ENCODE measurements around the gene TICAM2. TPM values are rescaled to one million over a fixed set of nuclear protein-coding genes. Genes with fewer than 3 reads are reported as not detected.

TICAM2 gene
- total RNA-seq, 1 experiment from 2014 or later = 1.0 TPM

DNA sequence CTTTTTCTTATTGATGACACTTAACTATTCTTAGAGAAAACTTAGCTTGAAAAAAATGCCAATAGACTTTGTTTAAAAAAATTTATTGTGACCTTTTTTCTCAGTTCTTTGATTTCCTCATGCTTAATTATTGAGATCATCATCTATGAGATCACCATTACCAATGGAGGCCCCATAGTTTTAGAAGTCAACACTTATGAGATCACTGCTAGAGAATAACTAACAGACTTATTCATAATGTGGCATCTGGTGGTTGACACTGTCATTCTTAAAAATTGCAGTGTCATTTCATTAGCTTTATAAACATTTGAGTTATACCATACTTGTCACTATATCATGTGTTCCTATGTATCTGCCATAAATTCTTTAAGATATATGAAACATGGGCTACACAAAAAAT lies 42.8 kb downstream of the TICAM2 start:
- TF ChIP-seq, protein P1, sequence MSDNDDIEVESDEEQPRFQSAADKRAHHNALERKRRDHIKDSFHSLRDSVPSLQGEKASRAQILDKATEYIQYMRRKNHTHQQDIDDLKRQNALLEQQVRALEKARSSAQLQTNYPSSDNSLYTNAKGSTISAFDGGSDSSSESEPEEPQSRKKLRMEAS (CRISPR knock-in tag; IDR thresholded peaks at IDR 0.05) = no peak
- TF ChIP-seq, protein P2, sequence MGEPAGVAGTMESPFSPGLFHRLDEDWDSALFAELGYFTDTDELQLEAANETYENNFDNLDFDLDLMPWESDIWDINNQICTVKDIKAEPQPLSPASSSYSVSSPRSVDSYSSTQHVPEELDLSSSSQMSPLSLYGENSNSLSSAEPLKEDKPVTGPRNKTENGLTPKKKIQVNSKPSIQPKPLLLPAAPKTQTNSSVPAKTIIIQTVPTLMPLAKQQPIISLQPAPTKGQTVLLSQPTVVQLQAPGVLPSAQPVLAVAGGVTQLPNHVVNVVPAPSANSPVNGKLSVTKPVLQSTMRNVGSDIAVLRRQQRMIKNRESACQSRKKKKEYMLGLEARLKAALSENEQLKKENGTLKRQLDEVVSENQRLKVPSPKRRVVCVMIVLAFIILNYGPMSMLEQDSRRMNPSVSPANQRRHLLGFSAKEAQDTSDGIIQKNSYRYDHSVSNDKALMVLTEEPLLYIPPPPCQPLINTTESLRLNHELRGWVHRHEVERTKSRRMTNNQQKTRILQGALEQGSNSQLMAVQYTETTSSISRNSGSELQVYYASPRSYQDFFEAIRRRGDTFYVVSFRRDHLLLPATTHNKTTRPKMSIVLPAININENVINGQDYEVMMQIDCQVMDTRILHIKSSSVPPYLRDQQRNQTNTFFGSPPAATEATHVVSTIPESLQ (CRISPR knock-in tag; IDR thresholded peaks at IDR 0.05) = no peak
- TF ChIP-seq ZNF396 (CRISPR knock-in tag; IDR thresholded peaks at IDR 0.05; ENCODE audit: borderline replicate concordance) (no peak), ZNF416 (CRISPR knock-in tag; IDR thresholded peaks at IDR 0.05) (no peak), ESRRA (CRISPR knock-in tag; IDR thresholded peaks at IDR 0.05; ENCODE audit: borderline replicate concordance) (no peak), ZNF138 (CRISPR knock-in tag; conservative IDR thresholded peaks at IDR 0.05) (no peak), GABPB1 (CRISPR knock-in tag; IDR thresholded peaks at IDR 0.05) (no peak), GRHL2 (CRISPR knock-in tag; IDR thresholded peaks at IDR 0.05; ENCODE audit: insufficient replicate concordance, severe bottlenecking) (no peak), FOXP1 (CRISPR knock-in tag; IDR thresholded peaks at IDR 0.05; ENCODE audit: borderline replicate concordance) (no peak), PRRX2 (CRISPR knock-in tag; IDR thresholded peaks at IDR 0.05) (no peak)
- TF ChIP-seq, protein P3, sequence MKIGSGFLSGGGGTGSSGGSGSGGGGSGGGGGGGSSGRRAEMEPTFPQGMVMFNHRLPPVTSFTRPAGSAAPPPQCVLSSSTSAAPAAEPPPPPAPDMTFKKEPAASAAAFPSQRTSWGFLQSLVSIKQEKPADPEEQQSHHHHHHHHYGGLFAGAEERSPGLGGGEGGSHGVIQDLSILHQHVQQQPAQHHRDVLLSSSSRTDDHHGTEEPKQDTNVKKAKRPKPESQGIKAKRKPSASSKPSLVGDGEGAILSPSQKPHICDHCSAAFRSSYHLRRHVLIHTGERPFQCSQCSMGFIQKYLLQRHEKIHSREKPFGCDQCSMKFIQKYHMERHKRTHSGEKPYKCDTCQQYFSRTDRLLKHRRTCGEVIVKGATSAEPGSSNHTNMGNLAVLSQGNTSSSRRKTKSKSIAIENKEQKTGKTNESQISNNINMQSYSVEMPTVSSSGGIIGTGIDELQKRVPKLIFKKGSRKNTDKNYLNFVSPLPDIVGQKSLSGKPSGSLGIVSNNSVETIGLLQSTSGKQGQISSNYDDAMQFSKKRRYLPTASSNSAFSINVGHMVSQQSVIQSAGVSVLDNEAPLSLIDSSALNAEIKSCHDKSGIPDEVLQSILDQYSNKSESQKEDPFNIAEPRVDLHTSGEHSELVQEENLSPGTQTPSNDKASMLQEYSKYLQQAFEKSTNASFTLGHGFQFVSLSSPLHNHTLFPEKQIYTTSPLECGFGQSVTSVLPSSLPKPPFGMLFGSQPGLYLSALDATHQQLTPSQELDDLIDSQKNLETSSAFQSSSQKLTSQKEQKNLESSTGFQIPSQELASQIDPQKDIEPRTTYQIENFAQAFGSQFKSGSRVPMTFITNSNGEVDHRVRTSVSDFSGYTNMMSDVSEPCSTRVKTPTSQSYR (CRISPR knock-in tag; IDR thresholded peaks at IDR 0.05) = no peak
- TF ChIP-seq, protein P4, sequence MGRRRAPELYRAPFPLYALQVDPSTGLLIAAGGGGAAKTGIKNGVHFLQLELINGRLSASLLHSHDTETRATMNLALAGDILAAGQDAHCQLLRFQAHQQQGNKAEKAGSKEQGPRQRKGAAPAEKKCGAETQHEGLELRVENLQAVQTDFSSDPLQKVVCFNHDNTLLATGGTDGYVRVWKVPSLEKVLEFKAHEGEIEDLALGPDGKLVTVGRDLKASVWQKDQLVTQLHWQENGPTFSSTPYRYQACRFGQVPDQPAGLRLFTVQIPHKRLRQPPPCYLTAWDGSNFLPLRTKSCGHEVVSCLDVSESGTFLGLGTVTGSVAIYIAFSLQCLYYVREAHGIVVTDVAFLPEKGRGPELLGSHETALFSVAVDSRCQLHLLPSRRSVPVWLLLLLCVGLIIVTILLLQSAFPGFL (CRISPR knock-in tag; IDR thresholded peaks at IDR 0.05; ENCODE audit: borderline replicate concordance) = no peak
- TF ChIP-seq, protein P5, sequence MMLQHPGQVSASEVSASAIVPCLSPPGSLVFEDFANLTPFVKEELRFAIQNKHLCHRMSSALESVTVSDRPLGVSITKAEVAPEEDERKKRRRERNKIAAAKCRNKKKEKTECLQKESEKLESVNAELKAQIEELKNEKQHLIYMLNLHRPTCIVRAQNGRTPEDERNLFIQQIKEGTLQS (CRISPR knock-in tag; conservative IDR thresholded peaks at IDR 0.05) = no peak
- TF ChIP-seq, protein P6, sequence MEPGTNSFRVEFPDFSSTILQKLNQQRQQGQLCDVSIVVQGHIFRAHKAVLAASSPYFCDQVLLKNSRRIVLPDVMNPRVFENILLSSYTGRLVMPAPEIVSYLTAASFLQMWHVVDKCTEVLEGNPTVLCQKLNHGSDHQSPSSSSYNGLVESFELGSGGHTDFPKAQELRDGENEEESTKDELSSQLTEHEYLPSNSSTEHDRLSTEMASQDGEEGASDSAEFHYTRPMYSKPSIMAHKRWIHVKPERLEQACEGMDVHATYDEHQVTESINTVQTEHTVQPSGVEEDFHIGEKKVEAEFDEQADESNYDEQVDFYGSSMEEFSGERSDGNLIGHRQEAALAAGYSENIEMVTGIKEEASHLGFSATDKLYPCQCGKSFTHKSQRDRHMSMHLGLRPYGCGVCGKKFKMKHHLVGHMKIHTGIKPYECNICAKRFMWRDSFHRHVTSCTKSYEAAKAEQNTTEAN (CRISPR knock-in tag; IDR thresholded peaks at IDR 0.05) = no peak
- peaks cover 6% of the 10 kb centered on the region; the same call in 1 of the 2 replicates for H3K9me3 Mint-ChIP-seq
- CTCF ChIA-PET = no interaction called here
- POLR2A ChIA-PET = no interaction called here
- H3K4me1 Mint-ChIP-seq = peaks cover 18% of the 10 kb centered on the region
- H3K27me3 Mint-ChIP-seq (ENCODE audit: low read depth) = no peaks in the 10 kb centered on the region
- no peak overlapping the region for H3K4me3 Mint-ChIP-seq
- ATAC-seq (no peak), DNase-seq (ENCODE audit: low spot score) (no peak)
- H3K36me3 Mint-ChIP-seq = no peaks in the 10 kb centered on the region
- H3K27ac Mint-ChIP-seq = no peak overlapping the region

DNA sequence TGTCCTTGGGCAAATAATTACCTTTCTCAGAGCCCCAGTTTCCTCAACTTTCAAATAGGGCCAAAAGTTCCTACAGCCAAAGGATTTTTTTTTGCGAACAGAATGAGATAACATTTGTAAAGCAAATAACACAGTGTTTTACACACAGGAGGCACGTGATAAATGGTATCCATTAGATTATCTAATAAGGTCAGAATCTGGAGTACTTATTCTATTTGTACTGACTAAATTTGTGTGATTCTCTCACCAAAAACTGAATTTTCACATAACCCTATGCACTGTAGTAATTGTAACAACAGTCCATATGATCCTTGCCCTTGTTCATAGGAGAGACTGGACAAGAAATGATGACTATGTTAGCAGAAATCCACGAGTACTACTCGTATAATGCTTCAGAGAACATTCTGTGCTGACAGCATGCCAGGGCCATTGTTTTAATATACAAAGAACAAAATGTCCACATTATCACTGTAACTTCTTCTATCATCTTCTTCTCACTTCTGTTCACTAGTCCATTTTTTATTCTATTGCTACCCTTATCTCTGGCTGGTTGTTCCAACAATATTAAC lies 43.8 kb downstream of the TICAM2 start:
- H3K27ac Mint-ChIP-seq = no peak overlapping the region
- no peaks in the 10 kb centered on the region for H3K36me3 Mint-ChIP-seq
- no peak overlapping the region for H3K4me3 Mint-ChIP-seq
- no peaks in the 10 kb centered on the region for H3K27me3 Mint-ChIP-seq (ENCODE audit: low read depth)
- POLR2A ChIA-PET = no interaction called here
- TF ChIP-seq ZNF263 (CRISPR knock-in tag; IDR thresholded peaks at IDR 0.05; ENCODE audit: low read depth) (no peak), NFE2L1 (CRISPR knock-in tag; IDR thresholded peaks at IDR 0.05) (no peak), ZNF138 (CRISPR knock-in tag; conservative IDR thresholded peaks at IDR 0.05) (no peak), ATF1 (CRISPR knock-in tag; IDR thresholded peaks at IDR 0.05) (no peak), FOXJ3 (CRISPR knock-in tag; IDR thresholded peaks at IDR 0.05; ENCODE audit: borderline replicate concordance) (no peak), GTF2I (CRISPR knock-in tag; conservative IDR thresholded peaks at IDR 0.05) (no peak), MXD4 (CRISPR knock-in tag; IDR thresholded peaks at IDR 0.05; ENCODE audit: borderline replicate concordance) (no peak), PRRX2 (CRISPR knock-in tag; IDR thresholded peaks at IDR 0.05) (no peak), TCF7 (CRISPR knock-in tag; IDR thresholded peaks at IDR 0.05; ENCODE audit: low read depth) (no peak)
- TF ChIP-seq, protein P7, sequence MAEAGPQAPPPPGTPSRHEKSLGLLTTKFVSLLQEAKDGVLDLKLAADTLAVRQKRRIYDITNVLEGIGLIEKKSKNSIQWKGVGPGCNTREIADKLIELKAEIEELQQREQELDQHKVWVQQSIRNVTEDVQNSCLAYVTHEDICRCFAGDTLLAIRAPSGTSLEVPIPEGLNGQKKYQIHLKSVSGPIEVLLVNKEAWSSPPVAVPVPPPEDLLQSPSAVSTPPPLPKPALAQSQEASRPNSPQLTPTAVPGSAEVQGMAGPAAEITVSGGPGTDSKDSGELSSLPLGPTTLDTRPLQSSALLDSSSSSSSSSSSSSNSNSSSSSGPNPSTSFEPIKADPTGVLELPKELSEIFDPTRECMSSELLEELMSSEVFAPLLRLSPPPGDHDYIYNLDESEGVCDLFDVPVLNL (CRISPR knock-in tag; IDR thresholded peaks at IDR 0.05; ENCODE audit: borderline replicate concordance, low read depth) = no peak
- TF ChIP-seq, protein P8, sequence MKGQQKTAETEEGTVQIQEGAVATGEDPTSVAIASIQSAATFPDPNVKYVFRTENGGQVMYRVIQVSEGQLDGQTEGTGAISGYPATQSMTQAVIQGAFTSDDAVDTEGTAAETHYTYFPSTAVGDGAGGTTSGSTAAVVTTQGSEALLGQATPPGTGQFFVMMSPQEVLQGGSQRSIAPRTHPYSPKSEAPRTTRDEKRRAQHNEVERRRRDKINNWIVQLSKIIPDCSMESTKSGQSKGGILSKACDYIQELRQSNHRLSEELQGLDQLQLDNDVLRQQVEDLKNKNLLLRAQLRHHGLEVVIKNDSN (CRISPR knock-in tag; IDR thresholded peaks at IDR 0.05) = no peak
- peaks cover 18% of the 10 kb centered on the region for H3K4me1 Mint-ChIP-seq
- ATAC-seq (no peak), DNase-seq (ENCODE audit: low spot score) (no peak)
- CTCF ChIA-PET = no interaction called here
- H3K9me3 Mint-ChIP-seq = 0 out of 2 replicates have a peak, but pooled peaks cover 5% of the 10 kb centered on the region
